ENCODE data around the gene FBXW4. TPM values are rescaled to one million over a fixed set of nuclear protein-coding genes. Genes with fewer than 3 reads are reported as not detected.

The FBXW4 gene
- total and polyA plus RNA-seq, 2 of the 8 experiments (the other 6 are each of a cell fraction or from before 2014, with no cell fraction given), result 29.0 to 32.8 TPM

DNA sequence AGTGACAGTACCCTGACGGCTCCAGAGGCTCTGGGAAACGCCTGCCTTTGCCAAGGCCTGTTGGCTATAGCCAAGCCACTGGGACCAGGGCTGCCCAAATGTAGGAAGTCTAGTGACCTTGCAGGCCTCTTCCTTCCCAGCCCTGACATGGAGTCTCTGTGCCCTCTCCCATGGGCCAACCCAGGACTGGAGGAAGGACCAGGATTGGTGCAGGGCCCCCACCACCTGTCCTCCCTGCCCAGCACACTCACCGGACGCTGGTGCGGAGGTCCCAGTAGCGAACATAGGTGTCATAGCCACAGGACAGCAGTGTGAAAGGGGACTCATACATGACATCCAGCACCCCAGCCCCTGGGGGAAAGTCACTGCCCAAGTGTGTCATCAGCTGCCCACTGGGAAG, 82.9 kb downstream of the FBXW4 start:
- Histone ChIP-seq H3K4me3 (ENCODE audit: extremely low read depth in 1 of 4, insufficient read depth in 2 of 4, low read depth in 3 of 4, low read length in 4 of 4) (no peak overlapping the region), H2AFZ (ENCODE audit: low read length) (no peak overlapping the region), H3K27ac (ENCODE audit: low read depth, low read length) (no peak overlapping the region), H3K4me2 (ENCODE audit: insufficient read depth in 1 of 2, low read depth in 2 of 2, low read length in 2 of 2) (no peak overlapping the region), H3K23ac (ENCODE audit: insufficient read length) (no peak overlapping the region), H3K27me3 (replicated peaks in 1 of 4; ENCODE audit: control insufficient read depth in 3 of 4, extremely low read depth in 1 of 4, insufficient read depth in 3 of 4, low read length in 3 of 4) (no peaks in the 10 kb centered on the region), H3K23me2 (ENCODE audit: low read depth, low read length) (no peaks in the 10 kb centered on the region), H2BK20ac (ENCODE audit: low read length) (no peak overlapping the region), H3K9ac (replicated peaks in 1 of 4; ENCODE audit: extremely low read depth in 1 of 4, low read depth in 3 of 4, low read length in 3 of 4) (no peak overlapping the region), H3K18ac (ENCODE audit: extremely low read depth, low read length) (no peak overlapping the region), H3K4ac (replicated peaks; ENCODE audit: insufficient read length, low read depth, low read length) (no peak overlapping the region), H4K8ac (ENCODE audit: extremely low read depth, insufficient read depth, low read length) (no peak overlapping the region; the same call in 1 of the 2 replicates), H2BK12ac (ENCODE audit: low read depth, low read length) (no peak overlapping the region), H4K91ac (replicated peaks; ENCODE audit: insufficient read length, low read length) (no peak overlapping the region), H4K20me1 (replicated peaks in 1 of 2; ENCODE audit: control insufficient read depth in 1 of 2, insufficient read depth in 2 of 2, low read length in 2 of 2) (no peaks in the 10 kb centered on the region), H4K5ac (ENCODE audit: insufficient read length, low read depth, low read length) (no peak overlapping the region), H3K36me3 (ENCODE audit: control insufficient read depth in 2 of 4, insufficient read depth in 4 of 4, low read length in 3 of 4) (peaks cover 0 to 13% (median 3%) of the 10 kb centered on the region in 4 experiments; a peak in 5 of 8 replicates), H3K79me2 (ENCODE audit: control insufficient read depth in 1 of 2, insufficient read depth in 2 of 2, low read length in 2 of 2) (no peaks in the 10 kb centered on the region), H3K56ac (replicated peaks; ENCODE audit: insufficient read length, low read depth, low read length) (no peak overlapping the region), H2BK15ac (ENCODE audit: low read length) (no peak overlapping the region), H3K14ac (ENCODE audit: insufficient read length) (no peak overlapping the region), H3K79me1 (ENCODE audit: low read depth, low read length) (no peaks in the 10 kb centered on the region; the same call in 1 of the 2 replicates), H3K9me3 (ENCODE audit: insufficient read depth in 2 of 2, low read depth in 1 of 2, low read length in 1 of 2) (no peaks in the 10 kb centered on the region), H2BK5ac (ENCODE audit: low read depth, low read length) (no peak overlapping the region), H3K4me1 (replicated peaks in 1 of 4; ENCODE audit: control insufficient read depth in 3 of 4, insufficient read depth in 4 of 4, low read length in 3 of 4) (peaks cover 5 to 23% (median 15%) of the 10 kb centered on the region in 4 experiments), H2BK120ac (replicated peaks; ENCODE audit: low read depth, low read length) (no peak overlapping the region), H2AK5ac (ENCODE audit: low read depth, low read length) (no peak overlapping the region)
- POLR2A ChIA-PET (ENCODE audit: partially characterized antibody), result interaction anchor here (1.9 to 3.0 kb wide), 2 partner anchors 7 to 17 kb away, joined by 5 to 8 read pairs; no protein-coding TSS in a partner anchor
- FAIRE-seq, result no peak
- no peak for DNase-seq (ENCODE audit: low read depth in 1 of 2, low spot score in 2 of 2)
- 99% methylated on average over 6 of the region's 6 CpGs; no CpG with 5 or more reads in 1 of the 2 experiments for WGBS, 2 experiments (ENCODE audit: extremely low coverage in 1 of 2, insufficient coverage in 1 of 2, insufficient read length in 1 of 2, insufficient replicate concordance in 2 of 2, low coverage in 1 of 2, low lambda C conversion rate in 2 of 2, missing lambda C conversion rate in 1 of 2)
- CTCF ChIA-PET (ENCODE audit: partially characterized antibody), result interaction anchor here (4.6 to 10.9 kb wide), 2 partner anchors 8 to 169 kb away, joined by 21 to 131 read pairs; no protein-coding TSS in a partner anchor
- TF ChIP-seq POLR2AphosphoS5 (IDR thresholded peaks at IDR 0.05; ENCODE audit: low read depth, low read length), result no peak
- TF ChIP-seq TAF7 (optimal IDR thresholded peaks at IDR 0.05; ENCODE audit: borderline replicate concordance, low read depth, low read length), result no peak
- no peak for TF ChIP-seq ATF3 (IDR thresholded peaks at IDR 0.05; ENCODE audit: insufficient read depth, low read depth, low read length)
- TF ChIP-seq TAF1 (IDR thresholded peaks at IDR 0.05; ENCODE audit: low read depth, low read length), result no peak
- no peak for TF ChIP-seq CHD1 (IDR thresholded peaks at IDR 0.05; ENCODE audit: low read depth, low read length)
- TF ChIP-seq SIX5 (IDR thresholded peaks at IDR 0.05; ENCODE audit: low read depth, low read length), result no peak
- TF ChIP-seq NANOG (IDR thresholded peaks at IDR 0.05; ENCODE audit: insufficient read depth, low read depth, low read length, poor library complexity, severe bottlenecking), result no peak
- TF ChIP-seq YY1 (IDR thresholded peaks at IDR 0.05; ENCODE audit: low read depth, low read length), result no peak

All from H1 (cell line).